DOHH2 (cell line): ENCODE results near the gene SFXN1.

Experiments
- H3F3A ChIP-seq: fragments of 200-600 bp; sonication (generic), shearing (Covaris generic); 2 replicates; pipeline ENCODE4 v1.6.0; 2016; ENCODE audit warnings: antibody characterized with exemption, mild to moderate bottlenecking; ENCODE audit not compliant: control insufficient read depth, insufficient read depth
- H3K27ac ChIP-seq: fragments of 200-600 bp; sonication (generic); 2 replicates; pipeline ENCODE4 v1.5.1; 2014; ENCODE audit warnings: low read depth, mild to moderate bottlenecking, low read length, moderate library complexity
- H3K27me3 ChIP-seq: fragments of 200-600 bp; sonication (generic); 2 replicates; pipeline ENCODE4 v1.6.1; 2014; ENCODE audit warnings: mild to moderate bottlenecking, low read length, mixed read lengths; ENCODE audit not compliant: control insufficient read depth
- H3K36me3 ChIP-seq: fragments of 200-600 bp; sonication (generic); 2 replicates; pipeline ENCODE4 v1.6.1; 2014; ENCODE audit warnings: mild to moderate bottlenecking, low read length, moderate library complexity, mixed read lengths; ENCODE audit not compliant: control insufficient read depth
- H3K4me1 ChIP-seq: fragments of 200-600 bp; sonication (generic); 2 replicates; pipeline ENCODE4 v1.6.1; 2014; ENCODE audit warnings: mild to moderate bottlenecking, low read length, mixed read lengths; ENCODE audit not compliant: control insufficient read depth
- H3K4me2 ChIP-seq: fragments of 200-600 bp; sonication (generic); 2 replicates; pipeline ENCODE4 v1.6.0; 2014; ENCODE audit warnings: mild to moderate bottlenecking, low read length, moderate library complexity
- H3K4me3 ChIP-seq: fragments of 200-600 bp; sonication (generic); 2 replicates; pipeline ENCODE4 v1.5.1; 2014; ENCODE audit warnings: mild to moderate bottlenecking, low read length, mixed read lengths
- H3K79me2 ChIP-seq: fragments of 200-600 bp; sonication (generic); 2 replicates; pipeline ENCODE4 v1.6.1; 2014; ENCODE audit warnings: mild to moderate bottlenecking, low read length, mixed read lengths; ENCODE audit not compliant: control insufficient read depth
- H3K9me2 ChIP-seq: fragments of 200-600 bp; sonication (generic); replicated peaks from 2 replicates; pipeline ENCODE4 v1.6.1; 2014; ENCODE audit warnings: mild to moderate bottlenecking, low read length, mixed read lengths; ENCODE audit not compliant: control insufficient read depth
- H3K9me3 ChIP-seq: fragments of 200-600 bp; sonication (generic); 2 replicates; pipeline ENCODE4 v1.6.1; 2014; ENCODE audit warnings: antibody characterized with exemption, low read length, mixed read lengths; ENCODE audit not compliant: control insufficient read depth, insufficient read depth
- H4K20me1 ChIP-seq: fragments of 200-600 bp; sonication (generic); 2 replicates; pipeline ENCODE4 v1.6.0; 2014; ENCODE audit warnings: low read depth, mild to moderate bottlenecking, antibody characterized with exemption, low read length, moderate library complexity; ENCODE audit not compliant: control insufficient read depth, insufficient read depth
- EZH2phosphoT487 ChIP-seq: fragments of 200-600 bp; sonication (generic); IDR thresholded peaks from 2 replicates; pipeline ENCODE4 v1.6.1; 2017; ENCODE audit warnings: borderline replicate concordance, mild to moderate bottlenecking, antibody characterized with exemption, low read length, moderate library complexity, mixed read lengths
- TF ChIP-seq, protein P1 (sequence below): fragments of 200-600 bp; sonication (generic); IDR thresholded peaks from one replicate; pipeline ENCODE4 v1.5.1; 2014; ENCODE audit warnings: antibody characterized with exemption, mild to moderate bottlenecking, low read depth, low read length; ENCODE audit not compliant: poor library complexity, severe bottlenecking

The SFXN1 gene, protein sequence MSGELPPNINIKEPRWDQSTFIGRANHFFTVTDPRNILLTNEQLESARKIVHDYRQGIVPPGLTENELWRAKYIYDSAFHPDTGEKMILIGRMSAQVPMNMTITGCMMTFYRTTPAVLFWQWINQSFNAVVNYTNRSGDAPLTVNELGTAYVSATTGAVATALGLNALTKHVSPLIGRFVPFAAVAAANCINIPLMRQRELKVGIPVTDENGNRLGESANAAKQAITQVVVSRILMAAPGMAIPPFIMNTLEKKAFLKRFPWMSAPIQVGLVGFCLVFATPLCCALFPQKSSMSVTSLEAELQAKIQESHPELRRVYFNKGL

DNA sequence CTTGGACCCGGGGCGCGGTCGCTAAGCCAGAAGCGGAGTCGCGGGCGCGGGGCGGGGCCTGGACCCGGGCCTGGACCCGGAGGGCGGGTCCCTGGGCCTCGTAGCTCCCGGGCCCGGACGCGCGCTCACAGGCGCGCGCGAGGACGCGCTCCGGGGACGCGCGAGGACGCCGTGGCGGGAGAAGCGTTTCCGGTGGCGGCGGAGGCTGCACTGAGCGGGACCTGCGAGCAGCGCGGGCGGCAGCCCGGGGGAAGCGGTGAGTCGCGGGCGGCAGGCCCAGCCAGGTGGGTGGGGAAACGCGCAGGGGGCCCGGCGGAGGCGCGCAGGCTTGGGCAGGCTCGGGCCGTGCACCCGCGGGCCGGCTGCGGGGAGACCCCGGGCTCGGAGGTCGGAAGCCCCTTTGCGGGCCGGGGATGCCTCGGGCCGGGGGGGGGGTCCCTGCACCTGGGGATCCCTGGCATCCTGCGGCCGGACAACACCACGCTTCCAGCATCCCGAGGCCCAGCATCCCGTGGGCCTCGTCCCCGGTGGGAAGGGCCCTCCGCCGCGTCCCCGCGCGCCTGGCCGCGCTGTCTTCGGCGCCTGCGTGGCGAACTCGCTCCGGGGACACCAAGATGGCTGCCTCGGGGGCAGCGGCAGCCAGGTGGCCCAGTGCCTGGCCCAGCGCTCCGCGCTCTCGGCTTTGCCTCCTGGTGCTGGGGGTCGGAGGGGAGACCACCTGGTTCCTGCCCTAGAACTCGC is at the start of gene SFXN1:
Gene SFXN1 (plus strand): TSS at position 177 of the 741 bp plus-strand sequence. CDS start 13,544 bp downstream, outside the sequence.
- H4K20me1 ChIP-seq, result peaks cover 25% of the 10 kb centered on the region
- no peak for TF ChIP-seq EZH2phosphoT487
- TF ChIP-seq, protein P1, sequence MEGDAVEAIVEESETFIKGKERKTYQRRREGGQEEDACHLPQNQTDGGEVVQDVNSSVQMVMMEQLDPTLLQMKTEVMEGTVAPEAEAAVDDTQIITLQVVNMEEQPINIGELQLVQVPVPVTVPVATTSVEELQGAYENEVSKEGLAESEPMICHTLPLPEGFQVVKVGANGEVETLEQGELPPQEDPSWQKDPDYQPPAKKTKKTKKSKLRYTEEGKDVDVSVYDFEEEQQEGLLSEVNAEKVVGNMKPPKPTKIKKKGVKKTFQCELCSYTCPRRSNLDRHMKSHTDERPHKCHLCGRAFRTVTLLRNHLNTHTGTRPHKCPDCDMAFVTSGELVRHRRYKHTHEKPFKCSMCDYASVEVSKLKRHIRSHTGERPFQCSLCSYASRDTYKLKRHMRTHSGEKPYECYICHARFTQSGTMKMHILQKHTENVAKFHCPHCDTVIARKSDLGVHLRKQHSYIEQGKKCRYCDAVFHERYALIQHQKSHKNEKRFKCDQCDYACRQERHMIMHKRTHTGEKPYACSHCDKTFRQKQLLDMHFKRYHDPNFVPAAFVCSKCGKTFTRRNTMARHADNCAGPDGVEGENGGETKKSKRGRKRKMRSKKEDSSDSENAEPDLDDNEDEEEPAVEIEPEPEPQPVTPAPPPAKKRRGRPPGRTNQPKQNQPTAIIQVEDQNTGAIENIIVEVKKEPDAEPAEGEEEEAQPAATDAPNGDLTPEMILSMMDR, result no peak
- H3K9me3 ChIP-seq, result no peaks in the 10 kb centered on the region
- H3K4me3 ChIP-seq, result peak within 1 kb of the TSS; percentile 99
- no peaks in the 10 kb centered on the region for H3F3A ChIP-seq
- peaks cover 56% of the 10 kb centered on the region for H3K79me2 ChIP-seq
- peaks cover 47% of the 10 kb centered on the region for H3K36me3 ChIP-seq
- H3K4me1 ChIP-seq, result peaks cover 21% of the 10 kb centered on the region
- H3K27me3 ChIP-seq, result peaks cover 26% of the 10 kb centered on the region
- H3K9me2 ChIP-seq, result no peaks in the 10 kb centered on the region
- H3K27ac ChIP-seq, result peak within 1 kb of the TSS; percentile 49
- H3K4me2 ChIP-seq, result peak within 1 kb of the TSS; percentile 86

DNA sequence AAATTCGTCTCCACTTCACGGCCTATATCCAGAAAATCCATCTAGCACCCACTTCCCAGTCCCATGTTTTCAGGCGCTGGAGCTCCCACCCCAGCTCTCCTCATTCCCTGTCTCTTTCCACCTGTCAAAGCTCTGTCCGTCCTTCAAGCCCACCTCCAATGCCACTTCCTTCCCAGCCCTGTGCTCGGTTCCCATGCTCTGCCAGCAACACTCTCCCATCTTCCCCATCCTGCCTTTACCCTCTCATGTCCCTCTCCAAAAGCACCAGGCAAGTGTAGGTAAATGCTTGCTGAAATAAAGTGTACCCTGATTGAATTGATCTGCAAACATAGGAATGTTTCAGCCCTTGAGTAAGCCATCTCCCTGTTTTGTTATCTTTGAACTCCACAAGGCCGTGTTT is 43.6 kb upstream of the SFXN1 start:
- no peaks in the 10 kb centered on the region for H3K9me2 ChIP-seq
- H3K27me3 ChIP-seq, result no peaks in the 10 kb centered on the region; the same call in none of the 2 replicates
- TF ChIP-seq, protein P1, result no peak
- no peak for TF ChIP-seq EZH2phosphoT487
- H3K36me3 ChIP-seq, result no peaks in the 10 kb centered on the region
- H3K9me3 ChIP-seq, result no peaks in the 10 kb centered on the region
- no peak overlapping the region for H3K4me2 ChIP-seq
- H3K79me2 ChIP-seq, result no peaks in the 10 kb centered on the region
- no peaks in the 10 kb centered on the region for H3K4me1 ChIP-seq
- H3K4me3 ChIP-seq, result no peak overlapping the region
- H3F3A ChIP-seq, result no peaks in the 10 kb centered on the region
- no peak overlapping the region for H3K27ac ChIP-seq
- H4K20me1 ChIP-seq, result no peaks in the 10 kb centered on the region

DNA sequence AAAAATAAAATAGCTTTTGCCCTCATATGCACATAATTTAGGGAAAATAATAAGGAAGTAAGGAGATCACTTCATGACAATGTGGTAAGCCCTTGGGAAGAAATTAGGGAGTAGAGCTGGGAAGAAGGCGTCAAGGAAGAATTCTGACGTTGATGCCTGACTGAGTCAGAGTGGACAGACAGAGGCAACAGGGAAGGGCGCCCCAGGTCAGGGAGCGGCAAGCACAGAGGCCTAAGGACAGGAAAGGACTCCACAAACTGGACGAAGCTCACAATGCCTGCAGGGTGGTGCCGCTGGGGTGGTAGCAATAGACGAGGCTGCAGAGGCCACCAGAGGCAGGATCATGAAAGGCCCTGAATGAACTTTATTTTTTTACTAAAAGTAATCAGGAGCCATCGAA is 42.0 kb upstream of the SFXN1 start:
- Histone ChIP-seq H3K27ac (no peak overlapping the region), H3F3A (no peaks in the 10 kb centered on the region), H3K9me3 (no peaks in the 10 kb centered on the region), H4K20me1 (no peaks in the 10 kb centered on the region), H3K9me2 (no peaks in the 10 kb centered on the region), H3K4me2 (no peak overlapping the region), H3K27me3 (peaks cover 6% of the 10 kb centered on the region), H3K4me3 (no peak overlapping the region), H3K36me3 (no peaks in the 10 kb centered on the region), H3K79me2 (no peaks in the 10 kb centered on the region), H3K4me1 (no peaks in the 10 kb centered on the region)
- TF ChIP-seq, protein P1, result no peak
- no peak for TF ChIP-seq EZH2phosphoT487
